ENCODE measurements around the gene KCNJ8. TPM values are rescaled to one million over a fixed set of nuclear protein-coding genes. Genes with fewer than 3 reads are reported as not detected.

Gene KCNJ8
- total RNA-seq, 4 donors from 2014 or later, result 12.2 to 34.5 (median 26.4) TPM

DNA sequence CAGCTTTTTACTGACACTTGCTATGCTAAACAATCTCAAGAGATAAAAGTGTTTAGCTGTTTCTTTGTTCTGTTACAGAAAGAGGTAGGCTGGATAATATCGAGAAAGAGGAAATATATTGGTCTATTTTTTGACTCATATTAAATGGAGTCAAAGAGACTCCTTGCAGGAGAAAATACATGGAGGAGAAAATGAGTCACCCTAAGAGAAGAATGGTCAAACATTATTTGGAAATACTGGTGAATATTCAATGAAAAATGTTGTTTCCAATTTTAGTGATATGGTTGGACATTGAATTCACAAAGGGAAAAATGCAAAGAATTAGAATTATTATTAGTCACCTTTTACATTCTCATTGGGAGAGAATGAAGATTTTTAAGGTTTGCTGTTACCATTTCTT, 3.2 kb downstream of the KCNJ8 start:
- ATAC-seq (ENCODE audit: low FRiP score), result no peak
- DNase-seq (ENCODE audit: low spot score), result no peak
- TF ChIP-seq, protein P1, sequence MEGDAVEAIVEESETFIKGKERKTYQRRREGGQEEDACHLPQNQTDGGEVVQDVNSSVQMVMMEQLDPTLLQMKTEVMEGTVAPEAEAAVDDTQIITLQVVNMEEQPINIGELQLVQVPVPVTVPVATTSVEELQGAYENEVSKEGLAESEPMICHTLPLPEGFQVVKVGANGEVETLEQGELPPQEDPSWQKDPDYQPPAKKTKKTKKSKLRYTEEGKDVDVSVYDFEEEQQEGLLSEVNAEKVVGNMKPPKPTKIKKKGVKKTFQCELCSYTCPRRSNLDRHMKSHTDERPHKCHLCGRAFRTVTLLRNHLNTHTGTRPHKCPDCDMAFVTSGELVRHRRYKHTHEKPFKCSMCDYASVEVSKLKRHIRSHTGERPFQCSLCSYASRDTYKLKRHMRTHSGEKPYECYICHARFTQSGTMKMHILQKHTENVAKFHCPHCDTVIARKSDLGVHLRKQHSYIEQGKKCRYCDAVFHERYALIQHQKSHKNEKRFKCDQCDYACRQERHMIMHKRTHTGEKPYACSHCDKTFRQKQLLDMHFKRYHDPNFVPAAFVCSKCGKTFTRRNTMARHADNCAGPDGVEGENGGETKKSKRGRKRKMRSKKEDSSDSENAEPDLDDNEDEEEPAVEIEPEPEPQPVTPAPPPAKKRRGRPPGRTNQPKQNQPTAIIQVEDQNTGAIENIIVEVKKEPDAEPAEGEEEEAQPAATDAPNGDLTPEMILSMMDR (IDR thresholded peaks at IDR 0.05), result no peak

DNA sequence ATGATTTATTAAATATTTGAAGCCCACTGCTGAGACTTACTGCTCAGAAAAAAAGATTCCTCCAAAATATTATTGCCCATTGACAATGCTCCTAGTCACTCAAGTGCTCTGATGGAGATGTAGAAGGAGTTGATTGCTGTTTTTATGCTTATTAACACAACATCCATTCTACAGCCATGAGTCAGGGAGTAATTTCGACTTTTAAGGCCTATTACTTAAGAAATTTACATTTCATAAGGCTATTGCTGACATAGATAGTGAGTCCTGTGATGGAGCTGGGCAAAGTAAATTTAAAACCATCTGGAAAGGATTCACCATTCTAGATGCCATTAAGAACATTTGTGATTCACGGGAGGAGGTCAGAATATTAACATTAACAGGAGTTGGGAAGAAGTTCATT, 5.2 kb downstream of the KCNJ8 start:
- TF ChIP-seq, protein P1 (IDR thresholded peaks at IDR 0.05), result no peak
- DNase-seq (ENCODE audit: low spot score), result no peak
- ATAC-seq (ENCODE audit: low FRiP score), result no peak

- no peak for ATAC-seq (ENCODE audit: low FRiP score)
- DNase-seq (ENCODE audit: low spot score), result no peak
- TF ChIP-seq, protein P1 (IDR thresholded peaks at IDR 0.05), result no peak
These were observed 8.1 kb downstream of the KCNJ8 start for GRCh38 chr12:21766403-21766802.

DNA sequence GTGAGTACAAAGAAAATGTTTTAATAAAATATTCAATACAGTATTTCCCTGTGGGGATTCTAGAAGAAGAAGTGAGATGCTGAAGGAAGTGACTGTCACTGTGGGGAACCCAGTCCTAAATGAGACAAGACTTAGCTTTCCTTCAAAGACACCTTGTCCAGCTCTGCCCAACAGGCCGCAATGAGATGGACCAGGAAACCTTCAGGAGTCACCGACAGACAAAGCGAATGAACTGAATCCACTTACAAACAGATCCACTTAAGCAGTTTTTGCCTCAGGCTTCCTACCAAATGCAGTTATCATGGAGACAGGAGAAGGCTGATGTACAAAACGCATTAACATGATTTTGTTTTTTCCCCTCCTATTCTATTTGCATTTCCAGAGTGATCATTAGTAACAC, 9.6 kb downstream of the KCNJ8 start:
- no peak for DNase-seq (ENCODE audit: low spot score)
- ATAC-seq (ENCODE audit: low FRiP score), result no peak
- TF ChIP-seq, protein P1 (IDR thresholded peaks at IDR 0.05), result no peak

- DNase-seq (ENCODE audit: low spot score) (no peak), ATAC-seq (ENCODE audit: low FRiP score) (no peak)
- TF ChIP-seq, protein P1 (IDR thresholded peaks at IDR 0.05), result no peak
These were observed 10.4 kb downstream of the KCNJ8 start for GRCh38 chr12:21764065-21764464.

DNA sequence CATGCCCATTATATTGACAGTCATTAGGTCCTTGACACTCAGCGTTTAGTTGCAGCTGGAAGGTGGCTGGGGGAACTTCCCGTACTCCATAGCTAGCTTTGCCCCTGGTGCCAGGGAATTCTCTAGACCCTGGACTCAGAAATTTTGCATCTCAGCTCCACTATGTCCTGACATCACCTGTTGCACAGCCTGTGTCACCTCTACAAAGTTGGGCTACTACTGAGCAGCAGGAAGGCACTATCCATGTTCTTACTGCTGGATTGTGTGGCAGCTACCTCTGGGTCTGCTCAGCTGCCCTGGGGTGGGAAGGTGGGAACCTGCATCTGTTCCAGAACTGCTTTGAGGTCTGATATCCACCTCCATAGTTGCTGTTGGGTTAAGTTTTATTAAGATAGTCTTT, 11.0 kb downstream of the KCNJ8 start:
- no peak for ATAC-seq (ENCODE audit: low FRiP score)

GRCh38 chr12:21759737-21760136, 14.8 kb downstream of the KCNJ8 start:
- ATAC-seq (ENCODE audit: low FRiP score) (no peak), DNase-seq (ENCODE audit: low spot score) (no peak)
- TF ChIP-seq, protein P1 (IDR thresholded peaks at IDR 0.05), result no peak

More for the DNA sequence above, 11.0 kb downstream of the KCNJ8 start:
- TF ChIP-seq, protein P1 (IDR thresholded peaks at IDR 0.05), result no peak
- no peak for DNase-seq (ENCODE audit: low spot score)

All from omental fat pad (tissue), 4 donors.